ENCODE data around the gene NTRK1. TPM values are rescaled to one million over a fixed set of nuclear protein-coding genes. Genes with fewer than 3 reads are reported as not detected.

NTRK1 gene
- total and polyA plus RNA-seq, 2 of the 13 experiments (the other 11 are each of a cell fraction or from before 2014, with no cell fraction given): not detected

- TF ChIP-seq, protein P1, sequence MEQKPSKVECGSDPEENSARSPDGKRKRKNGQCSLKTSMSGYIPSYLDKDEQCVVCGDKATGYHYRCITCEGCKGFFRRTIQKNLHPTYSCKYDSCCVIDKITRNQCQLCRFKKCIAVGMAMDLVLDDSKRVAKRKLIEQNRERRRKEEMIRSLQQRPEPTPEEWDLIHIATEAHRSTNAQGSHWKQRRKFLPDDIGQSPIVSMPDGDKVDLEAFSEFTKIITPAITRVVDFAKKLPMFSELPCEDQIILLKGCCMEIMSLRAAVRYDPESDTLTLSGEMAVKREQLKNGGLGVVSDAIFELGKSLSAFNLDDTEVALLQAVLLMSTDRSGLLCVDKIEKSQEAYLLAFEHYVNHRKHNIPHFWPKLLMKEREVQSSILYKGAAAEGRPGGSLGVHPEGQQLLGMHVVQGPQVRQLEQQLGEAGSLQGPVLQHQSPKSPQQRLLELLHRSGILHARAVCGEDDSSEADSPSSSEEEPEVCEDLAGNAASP (CRISPR knock-in tag; IDR thresholded peaks at IDR 0.05; ENCODE audit: borderline replicate concordance): 0 out of 2 replicates have a peak, but pooled peaks have one; percentile 17
- 0 out of 2 replicates have a peak, but pooled peaks have one; percentile 21 for TF ChIP-seq MYPOP (CRISPR knock-in tag; IDR thresholded peaks at IDR 0.05)
- TF ChIP-seq STAT5B (CRISPR knock-in tag; IDR thresholded peaks at IDR 0.05): no peak
- peak; percentile 66; the same call in 1 of the 2 replicates for TF ChIP-seq KDM2A (CRISPR knock-in tag; IDR thresholded peaks at IDR 0.05; ENCODE audit: borderline replicate concordance, low read depth)
- peak; percentile 32; the same call in 1 of the 2 replicates for TF ChIP-seq KDM3A (CRISPR knock-in tag; IDR thresholded peaks at IDR 0.05; ENCODE audit: low read depth)
- TF ChIP-seq HNRNPLL (IDR thresholded peaks at IDR 0.05; ENCODE audit: low read depth, low read length, poor library complexity, severe bottlenecking): peak; percentile 63
- TF ChIP-seq REPIN1 (CRISPR knock-in tag; IDR thresholded peaks at IDR 0.05; ENCODE audit: borderline replicate concordance, low read depth): peak; percentile 52; the same call in 1 of the 2 replicates
- TF ChIP-seq RBAK (CRISPR knock-in tag; IDR thresholded peaks at IDR 0.05): no peak
- 0 out of 2 replicates have a peak, but pooled peaks have one; percentile 53 for TF ChIP-seq ARID2 (CRISPR knock-in tag; IDR thresholded peaks at IDR 0.05; ENCODE audit: borderline replicate concordance)
- TF ChIP-seq ZNF746 (CRISPR knock-in tag; IDR thresholded peaks at IDR 0.05): no peak
- TF ChIP-seq HIVEP1 (CRISPR knock-in tag; IDR thresholded peaks at IDR 0.05): peak; percentile 48; the same call in 1 of the 2 replicates
- TF ChIP-seq, protein P2, sequence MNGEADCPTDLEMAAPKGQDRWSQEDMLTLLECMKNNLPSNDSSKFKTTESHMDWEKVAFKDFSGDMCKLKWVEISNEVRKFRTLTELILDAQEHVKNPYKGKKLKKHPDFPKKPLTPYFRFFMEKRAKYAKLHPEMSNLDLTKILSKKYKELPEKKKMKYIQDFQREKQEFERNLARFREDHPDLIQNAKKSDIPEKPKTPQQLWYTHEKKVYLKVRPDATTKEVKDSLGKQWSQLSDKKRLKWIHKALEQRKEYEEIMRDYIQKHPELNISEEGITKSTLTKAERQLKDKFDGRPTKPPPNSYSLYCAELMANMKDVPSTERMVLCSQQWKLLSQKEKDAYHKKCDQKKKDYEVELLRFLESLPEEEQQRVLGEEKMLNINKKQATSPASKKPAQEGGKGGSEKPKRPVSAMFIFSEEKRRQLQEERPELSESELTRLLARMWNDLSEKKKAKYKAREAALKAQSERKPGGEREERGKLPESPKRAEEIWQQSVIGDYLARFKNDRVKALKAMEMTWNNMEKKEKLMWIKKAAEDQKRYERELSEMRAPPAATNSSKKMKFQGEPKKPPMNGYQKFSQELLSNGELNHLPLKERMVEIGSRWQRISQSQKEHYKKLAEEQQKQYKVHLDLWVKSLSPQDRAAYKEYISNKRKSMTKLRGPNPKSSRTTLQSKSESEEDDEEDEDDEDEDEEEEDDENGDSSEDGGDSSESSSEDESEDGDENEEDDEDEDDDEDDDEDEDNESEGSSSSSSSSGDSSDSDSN (CRISPR knock-in tag; IDR thresholded peaks at IDR 0.05): peak; percentile 55
- 0 out of 2 replicates have a peak, but pooled peaks have one; percentile 24 for TF ChIP-seq ZNF564 (CRISPR knock-in tag; IDR thresholded peaks at IDR 0.05)
- peak; percentile 36; the same call in 1 of the 2 replicates for TF ChIP-seq ZFY (CRISPR knock-in tag; IDR thresholded peaks at IDR 0.05)
- peak; percentile 91 for TF ChIP-seq ZNF777 (CRISPR knock-in tag; IDR thresholded peaks at IDR 0.05)
- TF ChIP-seq, protein P3, sequence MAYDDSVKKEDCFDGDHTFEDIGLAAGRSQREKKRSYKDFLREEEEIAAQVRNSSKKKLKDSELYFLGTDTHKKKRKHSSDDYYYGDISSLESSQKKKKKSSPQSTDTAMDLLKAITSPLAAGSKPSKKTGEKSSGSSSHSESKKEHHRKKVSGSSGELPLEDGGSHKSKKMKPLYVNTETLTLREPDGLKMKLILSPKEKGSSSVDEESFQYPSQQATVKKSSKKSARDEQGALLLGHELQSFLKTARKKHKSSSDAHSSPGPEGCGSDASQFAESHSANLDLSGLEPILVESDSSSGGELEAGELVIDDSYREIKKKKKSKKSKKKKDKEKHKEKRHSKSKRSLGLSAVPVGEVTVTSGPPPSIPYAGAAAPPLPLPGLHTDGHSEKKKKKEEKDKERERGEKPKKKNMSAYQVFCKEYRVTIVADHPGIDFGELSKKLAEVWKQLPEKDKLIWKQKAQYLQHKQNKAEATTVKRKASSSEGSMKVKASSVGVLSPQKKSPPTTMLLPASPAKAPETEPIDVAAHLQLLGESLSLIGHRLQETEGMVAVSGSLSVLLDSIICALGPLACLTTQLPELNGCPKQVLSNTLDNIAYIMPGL (CRISPR knock-in tag; IDR thresholded peaks at IDR 0.05; ENCODE audit: borderline replicate concordance in 1 of 2, low read depth in 1 of 2): peak; percentile 60 to 72; a peak in 2 of 4 replicates
- TF ChIP-seq ZNF788 (CRISPR knock-in tag; IDR thresholded peaks at IDR 0.05; ENCODE audit: borderline replicate concordance): no peak; the same call in 1 of the 2 replicates
- TF ChIP-seq ZBTB7B (CRISPR knock-in tag; IDR thresholded peaks at IDR 0.05): 0 out of 2 replicates have a peak, but pooled peaks have one; percentile 22
- peak; percentile 35; the same call in 1 of the 2 replicates for TF ChIP-seq ZNF280B (CRISPR knock-in tag; IDR thresholded peaks at IDR 0.05; ENCODE audit: borderline replicate concordance)
Observed at GRCh38 chr1:156927215-156928042, 66.8 kb downstream of the NTRK1 start (continued).

Data from HepG2 (cell line).